ENCODE data around the gene SLITRK6.

GRCh38 chr13:85812282-85812681 lies 13.1 kb upstream of the SLITRK6 start:
- TF ChIP-seq, protein P1, sequence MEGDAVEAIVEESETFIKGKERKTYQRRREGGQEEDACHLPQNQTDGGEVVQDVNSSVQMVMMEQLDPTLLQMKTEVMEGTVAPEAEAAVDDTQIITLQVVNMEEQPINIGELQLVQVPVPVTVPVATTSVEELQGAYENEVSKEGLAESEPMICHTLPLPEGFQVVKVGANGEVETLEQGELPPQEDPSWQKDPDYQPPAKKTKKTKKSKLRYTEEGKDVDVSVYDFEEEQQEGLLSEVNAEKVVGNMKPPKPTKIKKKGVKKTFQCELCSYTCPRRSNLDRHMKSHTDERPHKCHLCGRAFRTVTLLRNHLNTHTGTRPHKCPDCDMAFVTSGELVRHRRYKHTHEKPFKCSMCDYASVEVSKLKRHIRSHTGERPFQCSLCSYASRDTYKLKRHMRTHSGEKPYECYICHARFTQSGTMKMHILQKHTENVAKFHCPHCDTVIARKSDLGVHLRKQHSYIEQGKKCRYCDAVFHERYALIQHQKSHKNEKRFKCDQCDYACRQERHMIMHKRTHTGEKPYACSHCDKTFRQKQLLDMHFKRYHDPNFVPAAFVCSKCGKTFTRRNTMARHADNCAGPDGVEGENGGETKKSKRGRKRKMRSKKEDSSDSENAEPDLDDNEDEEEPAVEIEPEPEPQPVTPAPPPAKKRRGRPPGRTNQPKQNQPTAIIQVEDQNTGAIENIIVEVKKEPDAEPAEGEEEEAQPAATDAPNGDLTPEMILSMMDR (conservative IDR thresholded peaks at IDR 0.05; ENCODE audit: low read length), result no peak
- TF ChIP-seq EZH2phosphoT487 (IDR thresholded peaks at IDR 0.05; ENCODE audit: borderline replicate concordance, low read depth, low read length), result no peak

Data from OCI-LY7 (cell line).